ENCODE data around the gene EPS8L3. TPM values are rescaled to one million over a fixed set of nuclear protein-coding genes. Genes with fewer than 3 reads are reported as not detected.

Gene EPS8L3
- total RNA-seq, 1 experiment from 2014 or later, result 0.96 TPM

DNA sequence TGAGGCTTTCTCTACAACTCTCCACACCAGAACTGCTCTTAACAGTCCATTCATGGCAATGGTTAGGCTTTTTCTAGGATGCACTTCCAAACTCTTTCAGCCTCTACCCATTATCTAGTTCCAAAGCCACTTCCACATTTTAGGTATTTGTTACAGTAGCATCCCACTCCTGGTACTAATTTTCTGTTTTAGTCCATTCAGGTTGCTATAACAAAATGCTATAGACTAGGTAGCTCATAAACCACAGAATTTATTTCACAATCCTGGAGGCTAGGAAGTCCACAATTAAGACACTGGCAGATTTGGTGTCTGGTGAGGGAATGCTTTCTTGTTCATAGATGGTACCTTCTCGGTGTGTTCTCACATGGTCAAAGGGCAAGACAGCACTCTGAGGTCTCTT lies 17.3 kb upstream of the EPS8L3 start:
- Histone ChIP-seq H2AFZ (ENCODE audit: low read depth, low read length, poor library complexity, severe bottlenecking) (no peak overlapping the region), H3K27ac (ENCODE audit: low read depth, low read length) (no peak overlapping the region), H3K79me2 (ENCODE audit: insufficient read depth, low read length) (no peaks in the 10 kb centered on the region), H3K4me1 (ENCODE audit: control insufficient read depth in 1 of 2, insufficient read depth in 2 of 2, low read length in 2 of 2) (peaks cover 17 to 32% of the 10 kb centered on the region in 2 experiments), H3K4me2 (ENCODE audit: low read length) (no peak overlapping the region), H3K27me3 (ENCODE audit: insufficient read depth, low read length) (no peaks in the 10 kb centered on the region), H4K20me1 (ENCODE audit: insufficient read depth) (no peaks in the 10 kb centered on the region), H3K4me3 (replicated peaks in 1 of 2; ENCODE audit: low read depth in 1 of 2, low read length in 2 of 2) (no peak overlapping the region), H3K36me3 (ENCODE audit: control insufficient read depth in 1 of 2, insufficient read depth in 2 of 2, low read length in 2 of 2) (no peaks in the 10 kb centered on the region), H3K9me2 (ENCODE audit: insufficient read depth) (no peaks in the 10 kb centered on the region), H3K9me3 (ENCODE audit: control insufficient read depth in 1 of 2, insufficient read depth in 1 of 2, low read depth in 1 of 2, low read length in 2 of 2) (peaks cover 0 to 5% of the 10 kb centered on the region in 2 experiments; a peak in 1 of 4 replicates), H3K9ac (ENCODE audit: low read length) (no peak overlapping the region)
- ChIA-PET POLR2A (no interaction called here), CTCF (interaction anchor here (19.5 kb wide), 1 partner anchor 201 kb away, joined by 396 read pairs; the partner anchor contains the start of gene AHCYL1), RAD21 (ENCODE audit: low non-redundant PET in 1 of 2, low total read pairs in 2 of 2, uncharacterized antibody in 2 of 2, unreplicated experiment in 2 of 2) (no interaction called here)
- ATAC-seq, result no peak
- no peak for DNase-seq (ENCODE audit: low read depth, low spot score)
- TF ChIP-seq, protein P1, sequence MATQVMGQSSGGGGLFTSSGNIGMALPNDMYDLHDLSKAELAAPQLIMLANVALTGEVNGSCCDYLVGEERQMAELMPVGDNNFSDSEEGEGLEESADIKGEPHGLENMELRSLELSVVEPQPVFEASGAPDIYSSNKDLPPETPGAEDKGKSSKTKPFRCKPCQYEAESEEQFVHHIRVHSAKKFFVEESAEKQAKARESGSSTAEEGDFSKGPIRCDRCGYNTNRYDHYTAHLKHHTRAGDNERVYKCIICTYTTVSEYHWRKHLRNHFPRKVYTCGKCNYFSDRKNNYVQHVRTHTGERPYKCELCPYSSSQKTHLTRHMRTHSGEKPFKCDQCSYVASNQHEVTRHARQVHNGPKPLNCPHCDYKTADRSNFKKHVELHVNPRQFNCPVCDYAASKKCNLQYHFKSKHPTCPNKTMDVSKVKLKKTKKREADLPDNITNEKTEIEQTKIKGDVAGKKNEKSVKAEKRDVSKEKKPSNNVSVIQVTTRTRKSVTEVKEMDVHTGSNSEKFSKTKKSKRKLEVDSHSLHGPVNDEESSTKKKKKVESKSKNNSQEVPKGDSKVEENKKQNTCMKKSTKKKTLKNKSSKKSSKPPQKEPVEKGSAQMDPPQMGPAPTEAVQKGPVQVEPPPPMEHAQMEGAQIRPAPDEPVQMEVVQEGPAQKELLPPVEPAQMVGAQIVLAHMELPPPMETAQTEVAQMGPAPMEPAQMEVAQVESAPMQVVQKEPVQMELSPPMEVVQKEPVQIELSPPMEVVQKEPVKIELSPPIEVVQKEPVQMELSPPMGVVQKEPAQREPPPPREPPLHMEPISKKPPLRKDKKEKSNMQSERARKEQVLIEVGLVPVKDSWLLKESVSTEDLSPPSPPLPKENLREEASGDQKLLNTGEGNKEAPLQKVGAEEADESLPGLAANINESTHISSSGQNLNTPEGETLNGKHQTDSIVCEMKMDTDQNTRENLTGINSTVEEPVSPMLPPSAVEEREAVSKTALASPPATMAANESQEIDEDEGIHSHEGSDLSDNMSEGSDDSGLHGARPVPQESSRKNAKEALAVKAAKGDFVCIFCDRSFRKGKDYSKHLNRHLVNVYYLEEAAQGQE (IDR thresholded peaks at IDR 0.05; ENCODE audit: low read depth), result no peak
- TF ChIP-seq, protein P2, sequence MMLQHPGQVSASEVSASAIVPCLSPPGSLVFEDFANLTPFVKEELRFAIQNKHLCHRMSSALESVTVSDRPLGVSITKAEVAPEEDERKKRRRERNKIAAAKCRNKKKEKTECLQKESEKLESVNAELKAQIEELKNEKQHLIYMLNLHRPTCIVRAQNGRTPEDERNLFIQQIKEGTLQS (IDR thresholded peaks at IDR 0.05), result no peak
- TF ChIP-seq CBX3 (IDR thresholded peaks at IDR 0.05; ENCODE audit: low read depth) (no peak), EZH2 (IDR thresholded peaks at IDR 0.05) (no peak), EZH2phosphoT487 (IDR thresholded peaks at IDR 0.05; ENCODE audit: borderline replicate concordance) (no peak), POLR2AphosphoS5 (IDR thresholded peaks at IDR 0.05; ENCODE audit: low read depth, low read length) (no peak), SRF (IDR thresholded peaks at IDR 0.05; ENCODE audit: low read depth) (no peak), ZFX (IDR thresholded peaks at IDR 0.05) (no peak), POLR2A (IDR thresholded peaks at IDR 0.05; ENCODE audit: borderline replicate concordance, extremely low read depth, insufficient read depth, insufficient read length) (no peak), SIN3A (IDR thresholded peaks at IDR 0.05; ENCODE audit: low read depth) (no peak), TCF7L2 (IDR thresholded peaks at IDR 0.05; ENCODE audit: borderline replicate concordance, extremely low read depth, insufficient read depth, insufficient read length) (no peak), YY1 (IDR thresholded peaks at IDR 0.05; ENCODE audit: extremely low read depth, insufficient replicate concordance, low read depth, low read length) (no peak), ELF1 (IDR thresholded peaks at IDR 0.05; ENCODE audit: borderline replicate concordance, low read depth) (no peak), FOSL1 (IDR thresholded peaks at IDR 0.05; ENCODE audit: low read depth) (no peak)
- TF ChIP-seq, protein P3, sequence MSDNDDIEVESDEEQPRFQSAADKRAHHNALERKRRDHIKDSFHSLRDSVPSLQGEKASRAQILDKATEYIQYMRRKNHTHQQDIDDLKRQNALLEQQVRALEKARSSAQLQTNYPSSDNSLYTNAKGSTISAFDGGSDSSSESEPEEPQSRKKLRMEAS (IDR thresholded peaks at IDR 0.05), result no peak
- no TSS peak for BruUV-seq (replicated peaks)
- intact Hi-C loops (cut with micrococcal nuclease), result loop anchor here (5.0 kb wide), 1 partner anchor 141 kb away; no protein-coding TSS in a partner anchor

All from HCT116 (cell line).